ENCODE measurements around the gene FAM89B.

Gene FAM89B

GRCh38 chr11:65591939-65592857, 19.9 kb downstream of the FAM89B start:
- no peak for DNase-seq

GRCh38 chr11:65592858-65593517, 20.6 kb downstream of the FAM89B start:
- no peak for DNase-seq

- peak; percentile 56 to 65 for DNase-seq
These were observed 21.4 kb downstream of the FAM89B start for GRCh38 chr11:65593518-65594414.

- no peak for DNase-seq
These were observed 22.8 kb downstream of the FAM89B start for GRCh38 chr11:65595131-65595530.

- no peak for DNase-seq
These were observed 23.4 kb downstream of the FAM89B start, which contains the start of gene KCNK7 for GRCh38 chr11:65595543-65596281. KCNK7 (minus strand) TSS chr11:65595800; CDS start chr11:65595772, 28 bp downstream.

GRCh38 chr11:65596520-65596919, 24.2 kb downstream of the FAM89B start:
- no peak for DNase-seq

GRCh38 chr11:65598258-65598699, 25.9 kb downstream of the FAM89B start:
- DNase-seq: no peak

GRCh38 chr11:65599216-65599954, 27.0 kb downstream of the FAM89B start:
- DNase-seq: no peak

GRCh38 chr11:65599955-65600246, 27.6 kb downstream of the FAM89B start:
- no peak for DNase-seq

- no peak for DNase-seq
These were observed 31.9 kb downstream of the FAM89B start for GRCh38 chr11:65604258-65604657.

GRCh38 chr11:65606876-65607613, 34.7 kb downstream of the FAM89B start:
- peak; percentile 53 to 54 for DNase-seq

- DNase-seq: no peak
These were observed 35.5 kb downstream of the FAM89B start for GRCh38 chr11:65607614-65608426.

- DNase-seq: no peak
These were observed 36.9 kb downstream of the FAM89B start for GRCh38 chr11:65609229-65609628.

GRCh38 chr11:65609665-65610064, 37.3 kb downstream of the FAM89B start:
- DNase-seq: no peak

- no peak for DNase-seq
These were observed 38.1 kb downstream of the FAM89B start for GRCh38 chr11:65610404-65610803.

GRCh38 chr11:65611028-65611757, 38.9 kb downstream of the FAM89B start:
- no peak for DNase-seq

- no peak for DNase-seq
These were observed 39.6 kb downstream of the FAM89B start for GRCh38 chr11:65611758-65612603.

GRCh38 chr11:65612691-65613090, 40.4 kb downstream of the FAM89B start:
- DNase-seq: no peak

All from activated T-cell treated with anti-CD3 and anti-CD28 coated beads, Interleukin-2, amount 50 U/mL, for 48 hours (primary cell).